HEK293 (cell line): ENCODE data around the gene TBC1D20.

Experiments
- CTCF ChIA-PET: fragments of 350-600 bp; formaldehyde crosslinking; extraction: SDS; loops from one replicate; lab custom pipeline; 2021; ENCODE audit warnings: antibody characterized with exemption; lab: Yijun Ruan, JAX
- POLR2A ChIA-PET: fragments of 300-600 bp; formaldehyde crosslinking; extraction: SDS; loops from one replicate; lab custom pipeline; 2020; ENCODE audit warnings: antibody characterized with exemption, inconsistent platforms; lab: Yijun Ruan, JAX
- H3K27ac ChIP-seq: fragments of 200-500 bp; sonication (Bioruptor generic); 2 replicates; pipeline ENCODE4 v1.5.1; 2014; ENCODE audit warnings: low read depth, low read length, control low read depth, inconsistent platforms; ENCODE audit errors: extremely low read depth
- H3K36me3 ChIP-seq, 2 experiments: fragments of 200-500 bp in 1 of 2; sonication (Bioruptor generic) in 1 of 2; 1 replicate in 1 of 2; 2 replicates in 1 of 2; pipeline ENCODE4 v1.5.1; 2014 to 2017; ENCODE audit warnings: inconsistent platforms in 2 of 2, low read length in 2 of 2; ENCODE audit not compliant: control insufficient read depth in 2 of 2, insufficient read depth in 1 of 2
- H3K4me1 ChIP-seq: fragments of 200-500 bp; sonication (Bioruptor generic); 2 replicates; pipeline ENCODE4 v1.5.1; 2014; ENCODE audit warnings: mild to moderate bottlenecking, low read length, inconsistent platforms; ENCODE audit not compliant: control insufficient read depth, insufficient read depth
- H3K4me3 ChIP-seq: 2 replicates; pipeline ENCODE4 v1.5.1; 2011; ENCODE audit warnings: low read depth, mild to moderate bottlenecking, control low read depth, low read length, moderate library complexity
- H3K9me3 ChIP-seq: fragments of 200-500 bp; sonication (Bioruptor generic); 2 replicates; pipeline ENCODE4 v1.5.1; 2014; ENCODE audit warnings: low read depth, low read length, inconsistent platforms; ENCODE audit not compliant: control insufficient read depth, insufficient read depth
- BCL11B ChIP-seq: fragments of 450-650 bp; formaldehyde crosslinking; IDR thresholded peaks from 2 replicates; pipeline ENCODE4 v1.5.1; 2016; ENCODE audit warnings: low read depth, missing biosample characterization, missing genetic modification characterization
- GLI2 ChIP-seq: fragments of 450-650 bp; formaldehyde crosslinking; IDR thresholded peaks from 2 replicates; pipeline ENCODE4; 2017; ENCODE audit warnings: missing biosample characterization, missing genetic modification characterization, low read depth, borderline replicate concordance
- YY1 ChIP-seq: fragments of 450-650 bp; formaldehyde crosslinking; IDR thresholded peaks from 2 replicates; pipeline ENCODE4 v1.5.1; 2018; ENCODE audit warnings: missing biosample characterization, missing genetic modification characterization
- ZBTB49 ChIP-seq: fragments of 450-650 bp; formaldehyde crosslinking; IDR thresholded peaks from 2 replicates; pipeline ENCODE4 v1.5.1; 2016; ENCODE audit warnings: missing biosample characterization, missing genetic modification characterization, low read depth
- ZBTB8A ChIP-seq: fragments of 450-650 bp; formaldehyde crosslinking; IDR thresholded peaks from 2 replicates; pipeline ENCODE4 v1.5.1; 2016; ENCODE audit warnings: missing biosample characterization, missing genetic modification characterization
- ZEB2 ChIP-seq: fragments of 450-650 bp; formaldehyde crosslinking; IDR thresholded peaks from 2 replicates; pipeline ENCODE4 v1.5.1; 2016; ENCODE audit warnings: missing biosample characterization, missing genetic modification characterization
- ZNF155 ChIP-seq: fragments of 450-650 bp; formaldehyde crosslinking; IDR thresholded peaks from 2 replicates; pipeline ENCODE4 v1.5.1; 2016; ENCODE audit warnings: missing biosample characterization, missing genetic modification characterization
- ZNF157 ChIP-seq: fragments of 450-650 bp; formaldehyde crosslinking; IDR thresholded peaks from 2 replicates; pipeline ENCODE4 v1.5.1; 2016; ENCODE audit warnings: missing biosample characterization, missing genetic modification characterization
- ZNF214 ChIP-seq: fragments of 450-650 bp; formaldehyde crosslinking; IDR thresholded peaks from 2 replicates; pipeline ENCODE4 v1.5.1; 2017; ENCODE audit warnings: missing biosample characterization, mild to moderate bottlenecking, missing genetic modification characterization, borderline replicate concordance
- ZNF354C ChIP-seq: fragments of 450-650 bp; formaldehyde crosslinking; IDR thresholded peaks from 2 replicates; pipeline ENCODE4 v1.5.1; 2016; ENCODE audit warnings: missing biosample characterization, missing genetic modification characterization, low read depth, borderline replicate concordance
- ZNF398 ChIP-seq: fragments of 450-650 bp; formaldehyde crosslinking; IDR thresholded peaks from 2 replicates; pipeline ENCODE4 v1.5.1; 2017; ENCODE audit warnings: missing biosample characterization, missing genetic modification characterization
- ZNF426 ChIP-seq: fragments of 450-650 bp; formaldehyde crosslinking; IDR thresholded peaks from 2 replicates; pipeline ENCODE4 v1.5.1; 2017; ENCODE audit warnings: missing biosample characterization, missing genetic modification characterization, mild to moderate bottlenecking, inconsistent platforms, moderate library complexity
- ZNF513 ChIP-seq: fragments of 450-650 bp; IDR thresholded peaks from 2 replicates; pipeline ENCODE4 v1.5.1; 2018; ENCODE audit warnings: missing biosample characterization, missing genetic modification characterization
- ZNF521 ChIP-seq: fragments of 450-650 bp; formaldehyde crosslinking; IDR thresholded peaks from 2 replicates; pipeline ENCODE4 v1.5.1; 2017; ENCODE audit warnings: missing biosample characterization, mild to moderate bottlenecking, missing genetic modification characterization
- ZNF571 ChIP-seq: fragments of 450-650 bp; formaldehyde crosslinking; IDR thresholded peaks from 2 replicates; pipeline ENCODE4 v1.5.0; 2017; ENCODE audit warnings: missing biosample characterization, missing genetic modification characterization
- ZNF629 ChIP-seq: fragments of 450-650 bp; formaldehyde crosslinking; IDR thresholded peaks from 2 replicates; pipeline ENCODE4 v1.5.1; 2017; ENCODE audit warnings: missing biosample characterization, missing genetic modification characterization
- ZNF654 ChIP-seq: fragments of 450-650 bp; formaldehyde crosslinking; IDR thresholded peaks from 2 replicates; pipeline ENCODE4 v1.5.1; 2016; ENCODE audit warnings: low read depth, missing biosample characterization, missing genetic modification characterization
- ZNF791 ChIP-seq: fragments of 450-650 bp; formaldehyde crosslinking; IDR thresholded peaks from 2 replicates; pipeline ENCODE4 v1.5.1; 2016; ENCODE audit warnings: missing biosample characterization, missing genetic modification characterization
- ZNF830 ChIP-seq: fragments of 450-650 bp; IDR thresholded peaks from 2 replicates; pipeline ENCODE4 v1.5.0; 2018; ENCODE audit warnings: missing biosample characterization, missing genetic modification characterization, low read depth, mild to moderate bottlenecking, moderate library complexity
- ZNF837 ChIP-seq: fragments of 450-650 bp; formaldehyde crosslinking; IDR thresholded peaks from 2 replicates; pipeline ENCODE4 v1.5.1; 2016; ENCODE audit warnings: missing biosample characterization, missing genetic modification characterization
- ZSCAN30 ChIP-seq: fragments of 450-650 bp; IDR thresholded peaks from 2 replicates; pipeline ENCODE4 v1.5.1; 2018; ENCODE audit warnings: missing biosample characterization, mild to moderate bottlenecking, missing genetic modification characterization, moderate library complexity
- TF ChIP-seq, protein P1 (sequence below): fragments of 450-650 bp; formaldehyde crosslinking; IDR thresholded peaks from 2 replicates; pipeline ENCODE4 v1.5.1; 2017; ENCODE audit warnings: missing biosample characterization, missing genetic modification characterization
- TF ChIP-seq, protein P2 (sequence below): fragments of 450-650 bp; formaldehyde crosslinking; IDR thresholded peaks from 2 replicates; pipeline ENCODE4 v1.5.1; 2016; ENCODE audit warnings: missing biosample characterization, missing genetic modification characterization
- TF ChIP-seq, protein P3 (sequence below): fragments of 450-650 bp; formaldehyde crosslinking; optimal IDR thresholded peaks from 2 replicates; pipeline ENCODE3; 2016; ENCODE audit warnings: missing biosample characterization, mild to moderate bottlenecking, missing genetic modification characterization

Gene TBC1D20

DNA sequence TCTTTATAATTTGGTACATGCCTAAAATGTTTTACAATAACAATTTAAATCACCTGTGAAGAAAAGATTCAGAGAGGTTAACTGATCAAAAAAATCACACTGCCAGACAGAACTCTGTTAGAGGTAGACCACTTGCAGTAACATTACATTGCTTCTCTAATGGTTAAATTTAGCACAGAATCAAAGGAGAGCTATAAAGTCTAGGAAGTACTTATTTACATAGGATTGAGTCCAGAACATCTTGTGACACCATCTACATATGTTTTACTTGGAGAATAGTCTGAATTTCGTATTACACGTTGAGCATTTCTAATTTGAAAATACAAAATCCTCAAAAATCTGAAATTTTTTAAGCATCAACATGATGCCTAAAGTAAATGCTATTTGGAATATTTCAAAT, 17.2 kb upstream of the TBC1D20 start:
- Histone ChIP-seq H3K4me3 (no peak overlapping the region), H3K36me3 (peaks cover 32 to 72% of the 10 kb centered on the region in 2 experiments), H3K9me3 (no peaks in the 10 kb centered on the region), H3K27ac (no peak overlapping the region), H3K4me1 (no peaks in the 10 kb centered on the region)
- peak; percentile 2; the same call in 1 of the 2 replicates for TF ChIP-seq ZNF513 (tag by site-specific recombination)
- TF ChIP-seq ZNF837 (tag by site-specific recombination): no peak
- POLR2A ChIA-PET: interaction anchor here (1.4 kb wide), 1 partner anchor 125 kb away, joined by 3 read pairs; no protein-coding TSS in a partner anchor
- CTCF ChIA-PET: interaction anchor here (0.5 to 4.9 kb wide), 15 partner anchors 9 to 260 kb away, joined by 3 to 54 read pairs (median 4); no protein-coding TSS in a partner anchor

- CTCF ChIA-PET: interaction anchor here (0.6 to 4.9 kb wide), 21 partner anchors 8 to 260 kb away, joined by 3 to 54 read pairs (median 4); no protein-coding TSS in a partner anchor
- Histone ChIP-seq H3K36me3 (peaks cover 32 to 67% of the 10 kb centered on the region in 2 experiments), H3K4me3 (no peak overlapping the region), H3K27ac (no peak overlapping the region), H3K4me1 (no peaks in the 10 kb centered on the region), H3K9me3 (no peaks in the 10 kb centered on the region)
- POLR2A ChIA-PET: interaction anchor here (0.7 to 1.4 kb wide), 2 partner anchors 78 to 124 kb away, joined by 3 to 5 read pairs; no protein-coding TSS in a partner anchor
- TF ChIP-seq, protein P1, sequence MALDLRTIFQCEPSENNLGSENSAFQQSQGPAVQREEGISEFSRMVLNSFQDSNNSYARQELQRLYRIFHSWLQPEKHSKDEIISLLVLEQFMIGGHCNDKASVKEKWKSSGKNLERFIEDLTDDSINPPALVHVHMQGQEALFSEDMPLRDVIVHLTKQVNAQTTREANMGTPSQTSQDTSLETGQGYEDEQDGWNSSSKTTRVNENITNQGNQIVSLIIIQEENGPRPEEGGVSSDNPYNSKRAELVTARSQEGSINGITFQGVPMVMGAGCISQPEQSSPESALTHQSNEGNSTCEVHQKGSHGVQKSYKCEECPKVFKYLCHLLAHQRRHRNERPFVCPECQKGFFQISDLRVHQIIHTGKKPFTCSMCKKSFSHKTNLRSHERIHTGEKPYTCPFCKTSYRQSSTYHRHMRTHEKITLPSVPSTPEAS: no peak
- no peak for TF ChIP-seq ZNF354C (tag by site-specific recombination)
- TF ChIP-seq ZNF157 (tag by site-specific recombination): no peak
- TF ChIP-seq, protein P2, sequence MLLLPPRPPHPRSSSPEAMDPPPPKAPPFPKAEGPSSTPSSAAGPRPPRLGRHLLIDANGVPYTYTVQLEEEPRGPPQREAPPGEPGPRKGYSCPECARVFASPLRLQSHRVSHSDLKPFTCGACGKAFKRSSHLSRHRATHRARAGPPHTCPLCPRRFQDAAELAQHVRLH (tag by site-specific recombination): no peak
- no peak for TF ChIP-seq YY1 (tag by site-specific recombination)
- TF ChIP-seq ZNF513 (tag by site-specific recombination): peak; percentile 78
- no peak for TF ChIP-seq ZNF571 (tag by site-specific recombination)
- TF ChIP-seq GLI2 (tag by site-specific recombination): no peak
- no peak for TF ChIP-seq ZNF426 (tag by site-specific recombination)
- TF ChIP-seq ZNF654: peak; percentile 63
- no peak for TF ChIP-seq ZNF830
- no peak for TF ChIP-seq ZEB2
- TF ChIP-seq, protein P3, sequence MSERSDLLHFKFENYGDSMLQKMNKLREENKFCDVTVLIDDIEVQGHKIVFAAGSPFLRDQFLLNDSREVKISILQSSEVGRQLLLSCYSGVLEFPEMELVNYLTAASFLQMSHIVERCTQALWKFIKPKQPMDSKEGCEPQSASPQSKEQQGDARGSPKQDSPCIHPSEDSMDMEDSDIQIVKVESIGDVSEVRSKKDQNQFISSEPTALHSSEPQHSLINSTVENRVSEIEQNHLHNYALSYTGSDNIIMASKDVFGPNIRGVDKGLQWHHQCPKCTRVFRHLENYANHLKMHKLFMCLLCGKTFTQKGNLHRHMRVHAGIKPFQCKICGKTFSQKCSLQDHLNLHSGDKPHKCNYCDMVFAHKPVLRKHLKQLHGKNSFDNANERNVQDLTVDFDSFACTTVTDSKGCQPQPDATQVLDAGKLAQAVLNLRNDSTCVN: no peak
- no peak for TF ChIP-seq ZNF398 (tag by site-specific recombination)
- no peak for TF ChIP-seq ZNF521 (tag by site-specific recombination)
- TF ChIP-seq ZBTB8A (tag by site-specific recombination): no peak
- TF ChIP-seq ZBTB49 (tag by site-specific recombination): no peak
- 0 out of 2 replicates have a peak, but pooled peaks have one; percentile 34 for TF ChIP-seq ZSCAN30 (tag by site-specific recombination)
- no peak for TF ChIP-seq ZNF155 (tag by site-specific recombination)
- TF ChIP-seq ZNF629 (tag by site-specific recombination): no peak
- TF ChIP-seq ZNF791 (tag by site-specific recombination): no peak
- no peak for TF ChIP-seq ZNF214 (tag by site-specific recombination)
- no peak for TF ChIP-seq BCL11B (tag by site-specific recombination)
Measured at GRCh38 chr20:478949-479429, 16.7 kb upstream of the TBC1D20 start.
